Cardiac fibroblast (primary cell): ENCODE measurements around the gene NOS3.
A peak's percentile ranks its signal among the peaks of the same experiment; 100 is the strongest.

Source experiments
- DNase-seq, 2 donors: peaks; one replicate each; pipeline versions ENCODE4 v3.0.0 to v3.0.0-alpha.2; 2010; ENCODE audit warnings: low read depth in 2 of 2
- H3K4me3 ChIP-seq, 2 donors: replicated peaks in 1 of 2; 1 replicate in 1 of 2; 2 replicates in 1 of 2; pipeline ENCODE4 v1.5.1; 2011; ENCODE audit warnings: low read depth in 2 of 2, low read length in 2 of 2, mild to moderate bottlenecking in 2 of 2, moderate library complexity in 1 of 2
- TF ChIP-seq, protein P1 (sequence below): IDR thresholded peaks from one replicate; pipeline ENCODE4 v1.5.1; 2011; ENCODE audit warnings: low read depth, mild to moderate bottlenecking, low read length, inconsistent platforms

NOS3 gene

DNA sequence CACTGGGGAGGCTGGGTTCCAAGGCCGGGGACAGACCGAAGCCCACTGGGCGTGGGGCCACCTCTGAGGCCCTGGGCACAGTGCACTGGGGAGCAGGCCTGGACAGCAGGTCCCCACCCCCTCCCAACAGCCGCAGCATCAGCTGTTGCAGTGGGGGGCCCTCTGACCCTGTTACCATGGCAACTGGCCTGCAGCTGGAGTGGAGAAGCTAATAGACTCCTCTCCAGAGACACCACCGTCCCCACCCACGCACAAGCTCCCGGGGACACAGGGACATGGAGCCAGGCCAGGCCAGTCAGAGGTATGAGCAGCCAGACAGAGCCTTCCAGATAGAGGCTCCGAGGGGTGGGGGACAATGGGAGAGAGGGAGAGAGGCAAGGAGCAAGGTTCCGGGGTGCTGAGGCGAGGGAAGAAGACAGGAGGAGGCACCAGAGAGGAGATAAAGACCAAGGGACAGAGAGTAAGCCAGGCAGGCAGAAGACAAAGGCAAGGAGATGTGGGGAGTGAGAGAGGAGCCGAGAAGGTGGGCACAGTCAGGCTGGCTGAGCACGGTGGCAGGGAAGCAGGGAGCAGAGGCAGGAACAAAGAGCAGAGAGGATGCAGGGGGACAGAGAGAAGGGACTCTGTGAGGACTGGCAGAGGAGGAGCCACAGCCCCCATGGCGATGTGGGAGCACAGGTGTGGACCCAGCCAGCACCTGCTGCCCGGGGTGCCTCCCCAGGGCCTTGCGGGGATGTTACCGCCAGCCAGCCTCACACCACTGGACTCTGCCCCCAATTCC is 19.4 kb upstream of the NOS3 start:
- no peak for DNase-seq
- TF ChIP-seq, protein P1, sequence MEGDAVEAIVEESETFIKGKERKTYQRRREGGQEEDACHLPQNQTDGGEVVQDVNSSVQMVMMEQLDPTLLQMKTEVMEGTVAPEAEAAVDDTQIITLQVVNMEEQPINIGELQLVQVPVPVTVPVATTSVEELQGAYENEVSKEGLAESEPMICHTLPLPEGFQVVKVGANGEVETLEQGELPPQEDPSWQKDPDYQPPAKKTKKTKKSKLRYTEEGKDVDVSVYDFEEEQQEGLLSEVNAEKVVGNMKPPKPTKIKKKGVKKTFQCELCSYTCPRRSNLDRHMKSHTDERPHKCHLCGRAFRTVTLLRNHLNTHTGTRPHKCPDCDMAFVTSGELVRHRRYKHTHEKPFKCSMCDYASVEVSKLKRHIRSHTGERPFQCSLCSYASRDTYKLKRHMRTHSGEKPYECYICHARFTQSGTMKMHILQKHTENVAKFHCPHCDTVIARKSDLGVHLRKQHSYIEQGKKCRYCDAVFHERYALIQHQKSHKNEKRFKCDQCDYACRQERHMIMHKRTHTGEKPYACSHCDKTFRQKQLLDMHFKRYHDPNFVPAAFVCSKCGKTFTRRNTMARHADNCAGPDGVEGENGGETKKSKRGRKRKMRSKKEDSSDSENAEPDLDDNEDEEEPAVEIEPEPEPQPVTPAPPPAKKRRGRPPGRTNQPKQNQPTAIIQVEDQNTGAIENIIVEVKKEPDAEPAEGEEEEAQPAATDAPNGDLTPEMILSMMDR = no peak

DNA sequence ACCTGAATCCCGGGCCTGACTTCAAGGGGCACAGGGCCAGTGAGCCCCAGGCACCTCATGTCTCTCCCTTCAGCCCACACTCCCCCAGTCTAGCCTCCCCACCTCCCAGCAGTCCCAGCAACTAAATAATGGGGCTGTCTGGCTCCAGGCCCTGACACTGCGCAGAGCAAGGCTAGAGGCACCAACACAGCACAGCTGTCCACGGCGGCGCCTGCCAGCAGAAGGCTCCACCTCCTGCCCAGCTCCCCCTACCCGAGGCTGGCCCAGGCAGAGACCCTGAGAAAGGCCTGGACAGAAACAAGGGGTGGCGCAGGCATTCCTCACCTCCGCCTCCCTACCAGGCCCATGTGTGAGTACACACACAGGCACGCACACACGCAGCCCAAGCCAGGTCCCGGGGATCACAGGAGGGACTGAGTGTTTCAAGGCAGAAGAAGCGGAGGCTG is 18.8 kb upstream of the NOS3 start:
- no peak overlapping the region for H3K4me3 ChIP-seq
- DNase-seq = no peak
- TF ChIP-seq, protein P1 = no peak

More for the DNA sequence above, 19.4 kb upstream of the NOS3 start:
- H3K4me3 ChIP-seq = no peak overlapping the region

DNA sequence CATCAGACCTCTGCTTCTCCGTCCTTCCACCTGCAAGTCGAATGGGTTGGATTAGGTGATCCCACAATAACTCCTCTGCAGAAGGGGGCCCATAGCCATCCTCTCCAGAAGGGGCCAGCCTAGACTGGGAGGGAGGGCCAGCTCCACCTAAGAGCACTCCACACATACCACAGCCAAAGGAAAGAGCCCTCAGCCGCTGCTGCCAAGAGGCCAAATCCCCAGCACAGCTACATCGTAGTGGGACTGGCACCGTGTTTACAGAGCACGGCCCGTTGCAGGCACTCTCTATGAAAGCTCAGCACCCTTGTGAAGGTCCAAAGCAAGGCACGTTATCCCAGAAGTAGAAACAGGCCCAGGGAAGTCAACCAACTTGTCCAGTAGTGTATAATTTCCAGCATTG is 18.1 kb upstream of the NOS3 start:
- DNase-seq = no peak
- no peak overlapping the region for H3K4me3 ChIP-seq
- TF ChIP-seq, protein P1 = no peak

DNA sequence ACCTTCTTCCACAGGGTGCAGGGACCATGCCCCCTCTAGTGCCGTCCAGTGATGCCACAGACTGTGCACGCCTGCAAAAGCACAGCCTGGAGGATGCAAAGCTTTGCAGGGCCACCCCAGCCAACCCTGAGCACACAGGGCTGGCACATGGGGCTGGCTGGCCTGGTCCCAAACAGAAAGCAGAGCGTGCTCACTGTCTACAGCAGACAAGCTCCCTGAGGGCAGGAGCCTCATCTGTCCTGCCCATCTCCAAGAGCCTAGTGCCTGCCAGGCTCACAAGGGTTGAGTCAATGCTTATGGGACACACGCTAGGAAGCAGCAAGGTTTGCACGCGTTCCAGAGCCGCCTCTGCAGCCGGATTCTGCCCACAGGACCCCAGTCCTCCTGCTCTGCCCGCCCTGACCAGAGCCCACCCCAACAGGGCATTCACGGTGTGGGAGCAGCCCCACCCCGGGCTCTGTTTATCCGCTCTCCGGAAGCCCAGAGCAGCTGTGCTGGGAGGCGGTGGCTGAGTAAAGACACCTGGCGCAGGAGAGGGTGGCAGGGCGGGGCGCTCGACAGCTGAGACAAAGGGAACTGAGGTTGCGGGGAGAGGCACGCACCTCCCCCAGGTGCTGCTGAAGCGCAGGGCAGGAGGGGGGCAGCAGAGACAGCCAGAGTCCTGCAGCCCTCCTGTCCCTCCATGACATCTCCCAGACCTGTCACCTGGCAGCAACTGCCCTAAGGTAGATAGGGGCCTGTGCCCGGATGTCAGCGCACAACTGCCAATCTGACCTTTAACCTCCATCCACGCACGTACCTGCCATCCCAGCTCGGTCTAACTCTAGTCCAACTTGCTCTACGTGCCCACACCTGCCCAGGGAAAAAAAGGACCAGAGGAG is 17.0 kb upstream of the NOS3 start:
- H3K4me3 ChIP-seq = no peak overlapping the region
- TF ChIP-seq, protein P1 = no peak
- DNase-seq = no peak

DNA sequence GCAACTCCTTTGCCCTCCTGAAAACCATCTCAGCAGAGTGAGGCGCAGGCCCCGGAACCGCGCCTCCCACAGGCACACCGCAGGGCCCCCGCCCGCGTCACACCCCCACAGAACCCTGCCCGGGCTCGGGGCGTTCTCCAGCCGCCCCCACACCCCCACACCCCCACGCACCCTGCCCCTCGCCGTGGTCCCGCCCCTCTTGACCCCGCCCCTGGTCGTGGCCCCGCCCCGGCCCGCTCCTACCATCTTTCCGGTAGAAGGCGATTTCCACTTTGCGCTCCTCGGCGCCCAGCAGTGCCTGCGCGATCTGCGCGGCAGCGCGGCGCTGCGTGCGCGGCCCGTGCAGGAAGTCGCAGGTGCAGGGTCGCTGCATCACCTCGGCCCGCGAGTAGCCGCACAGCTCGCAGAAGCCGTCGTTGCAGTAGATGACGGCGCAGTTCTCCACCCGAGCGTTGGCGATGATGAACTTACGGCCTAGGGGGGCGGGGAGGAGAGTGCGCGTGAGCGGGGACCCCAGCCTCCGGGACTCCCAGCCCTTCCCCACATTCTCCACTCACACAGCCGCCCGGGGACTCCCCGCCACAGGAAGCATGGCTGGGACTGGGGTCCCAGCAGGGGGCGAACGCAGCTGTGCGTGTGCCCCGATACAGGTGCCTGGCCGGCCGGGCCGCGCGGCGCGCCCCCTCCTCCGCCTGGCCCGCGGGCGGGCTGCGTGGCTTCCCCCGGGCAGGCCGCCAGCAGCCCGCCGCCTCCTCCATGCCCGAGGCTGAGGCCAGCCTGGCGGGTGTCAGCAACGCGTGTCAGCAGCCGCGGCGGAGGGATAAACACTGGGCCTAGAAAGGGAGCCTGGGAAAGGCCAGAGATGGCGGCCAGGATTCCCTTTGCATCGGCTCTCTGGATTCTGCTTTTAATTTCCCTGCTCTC is 16.1 kb upstream of the NOS3 start:
- TF ChIP-seq, protein P1 = peak; percentile 3
- no peak for DNase-seq
- H3K4me3 ChIP-seq = peak overlapping the region; percentile 11 to 26

DNA sequence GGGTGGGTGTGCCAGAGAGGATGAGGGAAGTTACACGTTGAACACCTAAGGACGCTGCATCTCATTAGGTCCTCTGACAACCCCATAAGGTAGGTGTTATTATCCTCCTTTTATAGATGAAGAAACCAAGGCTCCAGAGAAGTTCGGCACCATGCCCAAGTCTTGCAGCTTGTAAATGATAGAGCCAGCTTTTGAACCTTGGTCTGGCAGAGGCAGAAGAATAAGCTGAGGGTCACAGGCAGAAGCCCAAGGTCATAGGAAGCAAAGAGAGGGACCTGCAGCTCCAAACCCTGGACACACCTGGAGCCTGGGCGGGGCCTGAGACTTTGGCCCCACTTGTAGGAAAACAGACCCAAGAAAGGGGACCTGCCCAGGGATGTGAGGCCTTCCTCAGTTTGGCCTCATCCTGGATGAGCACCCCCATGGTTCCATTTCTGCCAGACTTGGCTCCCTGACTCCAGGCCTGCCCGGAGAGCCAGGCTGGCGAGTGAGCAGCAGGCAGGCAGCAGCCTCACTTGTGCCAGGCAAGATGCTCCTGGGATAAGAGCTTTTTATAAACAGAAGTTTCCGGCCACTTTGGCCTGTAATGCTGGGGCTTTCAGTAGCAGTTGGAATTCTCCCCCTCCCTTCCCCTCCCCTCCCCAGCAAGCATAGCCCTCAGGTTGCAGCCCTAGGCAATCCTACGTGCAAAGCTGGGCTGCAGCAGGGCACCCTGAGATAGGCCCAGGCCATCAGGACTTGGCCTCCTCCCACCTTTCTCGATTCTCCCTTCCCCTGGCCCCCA is 15.1 kb upstream of the NOS3 start:
- H3K4me3 ChIP-seq = no peak overlapping the region
- TF ChIP-seq, protein P1 = no peak
- no peak for DNase-seq
